Measurements from ENCODE around the gene LGALS13.
"Not testable (repeated sequence)": the region's sequence is repeated elsewhere in the genome, so short reads cannot be mapped to it uniquely, and the experiment has no call there.

The LGALS13 gene

GRCh38 chr19:39617745-39618144, 15.4 kb downstream of the LGALS13 start:
- no peak for DNase-seq (ENCODE audit: low read depth in 2 of 2)

- DNase-seq (ENCODE audit: low read depth in 2 of 2) = no peak
These were observed 21.6 kb downstream of the LGALS13 start for GRCh38 chr19:39623946-39624345.

- DNase-seq (ENCODE audit: low read depth in 2 of 2) = not testable (repeated sequence)
These were observed 25.3 kb downstream of the LGALS13 start for GRCh38 chr19:39627631-39628030.

GRCh38 chr19:39631178-39631577, 28.9 kb downstream of the LGALS13 start:
- no peak for DNase-seq (ENCODE audit: low read depth in 2 of 2)

- no peak for DNase-seq (ENCODE audit: low read depth in 2 of 2)
These were observed 29.3 kb downstream of the LGALS13 start for GRCh38 chr19:39631626-39632025.

GRCh38 chr19:39637891-39638290, 35.6 kb downstream of the LGALS13 start:
- DNase-seq (ENCODE audit: low read depth in 2 of 2) = no peak

GRCh38 chr19:39641773-39642172, 39.4 kb downstream of the LGALS13 start:
- no peak for DNase-seq (ENCODE audit: low read depth in 2 of 2)

- DNase-seq (ENCODE audit: low read depth in 2 of 2) = no peak
These were observed 41.3 kb downstream of the LGALS13 start for GRCh38 chr19:39643591-39643990.

GRCh38 chr19:39645800-39646411, 43.6 kb downstream of the LGALS13 start:
- no peak for DNase-seq (ENCODE audit: low read depth in 2 of 2)

GRCh38 chr19:39647918-39648317, 45.6 kb downstream of the LGALS13 start:
- DNase-seq (ENCODE audit: low read depth in 2 of 2) = no peak

- no peak for DNase-seq (ENCODE audit: low read depth in 2 of 2)
These were observed 53.3 kb downstream of the LGALS13 start, which contains the start of gene LGALS16 for GRCh38 chr19:39655613-39656012. Gene LGALS16 (plus strand): TSS chr19:39655913. CDS start chr19:39655962, 49 bp downstream.
